ENCODE results near the gene UGT1A6.

DNA sequence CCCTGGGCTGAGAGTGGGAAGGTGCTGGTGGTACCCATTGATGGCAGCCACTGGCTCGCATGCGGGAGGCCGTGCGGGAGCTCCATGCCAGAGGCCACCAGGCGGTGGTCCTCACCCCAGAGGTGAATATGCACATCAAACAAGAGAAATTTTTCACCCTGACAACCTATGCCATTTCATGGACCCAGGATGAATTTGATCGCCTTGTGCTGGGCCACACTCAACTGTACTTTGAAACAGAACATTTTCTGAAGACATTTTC is 54.5 kb downstream of the UGT1A6 start:
- TF ChIP-seq, protein P1, sequence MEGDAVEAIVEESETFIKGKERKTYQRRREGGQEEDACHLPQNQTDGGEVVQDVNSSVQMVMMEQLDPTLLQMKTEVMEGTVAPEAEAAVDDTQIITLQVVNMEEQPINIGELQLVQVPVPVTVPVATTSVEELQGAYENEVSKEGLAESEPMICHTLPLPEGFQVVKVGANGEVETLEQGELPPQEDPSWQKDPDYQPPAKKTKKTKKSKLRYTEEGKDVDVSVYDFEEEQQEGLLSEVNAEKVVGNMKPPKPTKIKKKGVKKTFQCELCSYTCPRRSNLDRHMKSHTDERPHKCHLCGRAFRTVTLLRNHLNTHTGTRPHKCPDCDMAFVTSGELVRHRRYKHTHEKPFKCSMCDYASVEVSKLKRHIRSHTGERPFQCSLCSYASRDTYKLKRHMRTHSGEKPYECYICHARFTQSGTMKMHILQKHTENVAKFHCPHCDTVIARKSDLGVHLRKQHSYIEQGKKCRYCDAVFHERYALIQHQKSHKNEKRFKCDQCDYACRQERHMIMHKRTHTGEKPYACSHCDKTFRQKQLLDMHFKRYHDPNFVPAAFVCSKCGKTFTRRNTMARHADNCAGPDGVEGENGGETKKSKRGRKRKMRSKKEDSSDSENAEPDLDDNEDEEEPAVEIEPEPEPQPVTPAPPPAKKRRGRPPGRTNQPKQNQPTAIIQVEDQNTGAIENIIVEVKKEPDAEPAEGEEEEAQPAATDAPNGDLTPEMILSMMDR (IDR thresholded peaks at IDR 0.05; ENCODE audit: insufficient read depth, low read length) = no peak
- TF ChIP-seq, protein P2, sequence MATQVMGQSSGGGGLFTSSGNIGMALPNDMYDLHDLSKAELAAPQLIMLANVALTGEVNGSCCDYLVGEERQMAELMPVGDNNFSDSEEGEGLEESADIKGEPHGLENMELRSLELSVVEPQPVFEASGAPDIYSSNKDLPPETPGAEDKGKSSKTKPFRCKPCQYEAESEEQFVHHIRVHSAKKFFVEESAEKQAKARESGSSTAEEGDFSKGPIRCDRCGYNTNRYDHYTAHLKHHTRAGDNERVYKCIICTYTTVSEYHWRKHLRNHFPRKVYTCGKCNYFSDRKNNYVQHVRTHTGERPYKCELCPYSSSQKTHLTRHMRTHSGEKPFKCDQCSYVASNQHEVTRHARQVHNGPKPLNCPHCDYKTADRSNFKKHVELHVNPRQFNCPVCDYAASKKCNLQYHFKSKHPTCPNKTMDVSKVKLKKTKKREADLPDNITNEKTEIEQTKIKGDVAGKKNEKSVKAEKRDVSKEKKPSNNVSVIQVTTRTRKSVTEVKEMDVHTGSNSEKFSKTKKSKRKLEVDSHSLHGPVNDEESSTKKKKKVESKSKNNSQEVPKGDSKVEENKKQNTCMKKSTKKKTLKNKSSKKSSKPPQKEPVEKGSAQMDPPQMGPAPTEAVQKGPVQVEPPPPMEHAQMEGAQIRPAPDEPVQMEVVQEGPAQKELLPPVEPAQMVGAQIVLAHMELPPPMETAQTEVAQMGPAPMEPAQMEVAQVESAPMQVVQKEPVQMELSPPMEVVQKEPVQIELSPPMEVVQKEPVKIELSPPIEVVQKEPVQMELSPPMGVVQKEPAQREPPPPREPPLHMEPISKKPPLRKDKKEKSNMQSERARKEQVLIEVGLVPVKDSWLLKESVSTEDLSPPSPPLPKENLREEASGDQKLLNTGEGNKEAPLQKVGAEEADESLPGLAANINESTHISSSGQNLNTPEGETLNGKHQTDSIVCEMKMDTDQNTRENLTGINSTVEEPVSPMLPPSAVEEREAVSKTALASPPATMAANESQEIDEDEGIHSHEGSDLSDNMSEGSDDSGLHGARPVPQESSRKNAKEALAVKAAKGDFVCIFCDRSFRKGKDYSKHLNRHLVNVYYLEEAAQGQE (IDR thresholded peaks at IDR 0.05; ENCODE audit: insufficient replicate concordance, low read depth) = no peak
- no peak for TF ChIP-seq SPI1 (IDR thresholded peaks at IDR 0.05; ENCODE audit: borderline replicate concordance, low read depth)
- no peak for TF ChIP-seq POLR2AphosphoS5 (IDR thresholded peaks at IDR 0.05; ENCODE audit: low read depth)
- no peak for TF ChIP-seq GABPA (IDR thresholded peaks at IDR 0.05; ENCODE audit: low read depth)
